Astrocyte (in vitro differentiated cells and primary cell): ENCODE results near the gene TAGLN2. TPM values are rescaled to one million over a fixed set of nuclear protein-coding genes. Genes with fewer than 3 reads are reported as not detected.

ENCODE experiments used
- DNase-seq: peaks from one replicate; pipeline ENCODE4 v3.0.0-alpha.2; 2010; ENCODE audit warnings: low read depth
- FAIRE-seq: peaks from 2 replicates; lab custom pipeline; 2011; peaks lifted over from hg19 to GRCh38; lab: Jason Lieb, UNC
- H2AFZ ChIP-seq: 2 replicates; pipeline ENCODE4 v1.6.0; 2012; ENCODE audit warnings: low read depth, low read length, inconsistent platforms
- H3K27ac ChIP-seq: 2 replicates; pipeline ENCODE4 v1.5.1; 2011; ENCODE audit warnings: low read depth, low read length, inconsistent platforms
- H3K27me3 ChIP-seq: 2 replicates; pipeline ENCODE4 v1.6.0; 2011; ENCODE audit warnings: low read length, inconsistent platforms; ENCODE audit not compliant: insufficient read depth
- H3K36me3 ChIP-seq: 2 replicates; pipeline ENCODE4 v1.5.1; 2011; ENCODE audit warnings: low read length, inconsistent platforms; ENCODE audit not compliant: insufficient read depth
- H3K4me1 ChIP-seq: 2 replicates; pipeline ENCODE4 v1.5.1; 2011; ENCODE audit warnings: low read length, inconsistent platforms; ENCODE audit not compliant: insufficient read depth
- H3K4me2 ChIP-seq: 2 replicates; pipeline ENCODE4 v1.6.0; 2012; ENCODE audit warnings: low read length, inconsistent platforms
- H3K4me3 ChIP-seq: 2 replicates; pipeline ENCODE4 v1.5.1; 2011; ENCODE audit warnings: low read depth, mild to moderate bottlenecking, low read length, inconsistent platforms; ENCODE audit not compliant: insufficient read depth
- H3K79me2 ChIP-seq: 2 replicates; pipeline ENCODE4 v1.6.0; 2012; ENCODE audit warnings: mild to moderate bottlenecking, low read length, inconsistent platforms; ENCODE audit not compliant: insufficient read depth
- H3K9ac ChIP-seq: 2 replicates; pipeline ENCODE4 v1.6.0; 2012; ENCODE audit warnings: mild to moderate bottlenecking, low read length, inconsistent platforms
- H3K9me3 ChIP-seq: 2 replicates; pipeline ENCODE4 v1.5.1; 2012; ENCODE audit warnings: low read depth, mild to moderate bottlenecking, low read length, inconsistent platforms; ENCODE audit not compliant: insufficient read depth
- H4K20me1 ChIP-seq: 2 replicates; pipeline ENCODE4 v1.6.0; 2012; ENCODE audit warnings: low read length, inconsistent platforms; ENCODE audit not compliant: insufficient read depth
- H3K27ac Mint-ChIP-seq: one replicate; pipeline ENCODE4 v1.8.0; 2021; ENCODE audit warnings: mild to moderate bottlenecking, mixed read lengths; ENCODE audit not compliant: unreplicated experiment
- H3K27me3 Mint-ChIP-seq: one replicate; pipeline ENCODE4 v1.8.0; 2021; ENCODE audit warnings: low read depth, mixed read lengths; ENCODE audit not compliant: unreplicated experiment
- H3K36me3 Mint-ChIP-seq: one replicate; pipeline ENCODE4 v1.8.0; 2021; ENCODE audit warnings: low read depth, mixed read lengths; ENCODE audit not compliant: unreplicated experiment
- H3K4me1 Mint-ChIP-seq: one replicate; pipeline ENCODE4 v1.8.0; 2021; ENCODE audit warnings: low read depth, mixed read lengths; ENCODE audit not compliant: unreplicated experiment
- H3K4me3 Mint-ChIP-seq: one replicate; pipeline ENCODE4 v1.8.0; 2021; ENCODE audit warnings: mild to moderate bottlenecking, moderate library complexity, mixed read lengths; ENCODE audit not compliant: unreplicated experiment
- H3K9me3 Mint-ChIP-seq: one replicate; pipeline ENCODE4 v1.8.0; 2021; ENCODE audit warnings: mild to moderate bottlenecking, mixed read lengths; ENCODE audit not compliant: unreplicated experiment
- EZH2 ChIP-seq: IDR thresholded peaks from 2 replicates; pipeline ENCODE4 v1.6.1; 2012; ENCODE audit warnings: mild to moderate bottlenecking, low read length, inconsistent platforms; ENCODE audit not compliant: insufficient read depth
- total RNA-seq: library from RNA; stranded (reverse); gene quantifications from 2 replicates; pipeline ENCODE4 v1.2.1, GENCODE V29; 2021
- TF ChIP-seq, protein P1 (sequence below): IDR thresholded peaks from 2 replicates; pipeline ENCODE4 v1.5.1; 2011; ENCODE audit warnings: low read depth, mild to moderate bottlenecking, inconsistent platforms, low read length, moderate library complexity; ENCODE audit not compliant: insufficient read depth

Gene TAGLN2
- total RNA-seq, 1 donor from 2014 or later: 688 TPM

DNA sequence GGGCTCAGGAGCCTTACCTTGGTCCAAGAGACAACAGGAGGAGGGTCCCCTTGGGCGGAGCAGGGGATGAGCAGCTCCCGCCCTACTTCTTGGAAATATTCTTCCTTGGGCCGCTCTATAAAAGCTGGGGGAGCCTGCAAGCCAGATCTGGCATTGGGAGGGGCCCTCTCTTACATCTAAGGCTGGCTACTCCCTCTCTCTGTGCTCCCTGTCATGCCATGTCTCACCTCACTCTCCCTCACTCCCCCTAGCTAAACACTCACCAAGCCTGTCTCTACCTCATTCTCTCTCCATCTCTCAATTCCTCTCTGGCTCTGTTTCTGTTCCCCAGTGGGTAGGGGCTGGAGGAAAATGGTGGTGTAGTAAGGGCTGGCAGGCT is 6.5 kb upstream of the TAGLN2 start:
- peaks cover 6% of the 10 kb centered on the region for H3K36me3 Mint-ChIP-seq
- Histone ChIP-seq H2AFZ (no peak overlapping the region), H3K4me3 (no peak overlapping the region), H3K4me2 (no peak overlapping the region), H3K36me3 (no peaks in the 10 kb centered on the region), H3K79me2 (no peaks in the 10 kb centered on the region), H3K9me3 (no peaks in the 10 kb centered on the region), H4K20me1 (no peaks in the 10 kb centered on the region), H3K9ac (no peak overlapping the region), H3K4me1 (no peaks in the 10 kb centered on the region), H3K27me3 (no peaks in the 10 kb centered on the region), H3K27ac (no peak overlapping the region)
- FAIRE-seq: no peak
- DNase-seq: no peak
- no peak overlapping the region for H3K27ac Mint-ChIP-seq
- H3K9me3 Mint-ChIP-seq: peaks cover 2% of the 10 kb centered on the region
- H3K4me3 Mint-ChIP-seq: no peak overlapping the region
- TF ChIP-seq, protein P1, sequence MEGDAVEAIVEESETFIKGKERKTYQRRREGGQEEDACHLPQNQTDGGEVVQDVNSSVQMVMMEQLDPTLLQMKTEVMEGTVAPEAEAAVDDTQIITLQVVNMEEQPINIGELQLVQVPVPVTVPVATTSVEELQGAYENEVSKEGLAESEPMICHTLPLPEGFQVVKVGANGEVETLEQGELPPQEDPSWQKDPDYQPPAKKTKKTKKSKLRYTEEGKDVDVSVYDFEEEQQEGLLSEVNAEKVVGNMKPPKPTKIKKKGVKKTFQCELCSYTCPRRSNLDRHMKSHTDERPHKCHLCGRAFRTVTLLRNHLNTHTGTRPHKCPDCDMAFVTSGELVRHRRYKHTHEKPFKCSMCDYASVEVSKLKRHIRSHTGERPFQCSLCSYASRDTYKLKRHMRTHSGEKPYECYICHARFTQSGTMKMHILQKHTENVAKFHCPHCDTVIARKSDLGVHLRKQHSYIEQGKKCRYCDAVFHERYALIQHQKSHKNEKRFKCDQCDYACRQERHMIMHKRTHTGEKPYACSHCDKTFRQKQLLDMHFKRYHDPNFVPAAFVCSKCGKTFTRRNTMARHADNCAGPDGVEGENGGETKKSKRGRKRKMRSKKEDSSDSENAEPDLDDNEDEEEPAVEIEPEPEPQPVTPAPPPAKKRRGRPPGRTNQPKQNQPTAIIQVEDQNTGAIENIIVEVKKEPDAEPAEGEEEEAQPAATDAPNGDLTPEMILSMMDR: no peak
- no peak for TF ChIP-seq EZH2
- peaks cover 36% of the 10 kb centered on the region for H3K27me3 Mint-ChIP-seq
- peaks cover 6% of the 10 kb centered on the region for H3K4me1 Mint-ChIP-seq

DNA sequence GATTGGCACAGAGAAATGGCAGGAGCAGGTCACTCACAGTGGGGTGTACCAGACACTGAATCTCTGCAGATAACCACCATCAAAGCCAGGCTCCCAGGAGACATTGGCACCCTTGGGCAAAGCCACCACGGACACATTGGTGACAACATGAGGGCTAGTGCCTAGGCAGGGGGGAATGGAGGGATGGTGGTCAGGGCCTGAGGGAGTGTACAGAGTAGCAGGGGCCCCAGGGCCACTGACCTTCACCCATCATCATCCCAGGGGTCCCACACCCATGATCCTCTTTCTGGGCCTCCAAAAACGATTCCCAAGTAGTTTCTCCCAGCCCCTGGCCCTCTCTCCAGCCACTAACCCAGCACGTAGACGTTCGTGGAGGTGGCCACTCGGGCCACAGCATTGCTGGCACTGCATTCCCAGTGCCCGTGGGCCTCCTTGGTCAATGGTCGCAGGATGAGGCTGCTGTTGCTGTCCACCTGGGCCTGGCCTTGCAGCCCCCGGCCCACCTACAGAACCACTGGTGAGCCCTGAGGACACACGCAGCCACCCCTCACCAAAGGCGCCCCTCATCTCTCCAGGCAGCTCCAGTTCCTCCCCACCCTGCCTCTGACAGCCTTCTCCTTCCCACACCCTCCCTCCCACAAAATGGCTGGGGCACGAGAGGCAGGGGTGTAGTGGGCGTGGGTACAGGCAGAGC is 5.9 kb upstream of the TAGLN2 start:
- H3K36me3 ChIP-seq: no peaks in the 10 kb centered on the region
- Mint-ChIP-seq H3K4me3 (no peak overlapping the region), H3K36me3 (peaks cover 6% of the 10 kb centered on the region), H3K27me3 (peaks cover 34% of the 10 kb centered on the region), H3K4me1 (peaks cover 9% of the 10 kb centered on the region), H3K27ac (no peak overlapping the region), H3K9me3 (peaks cover 2% of the 10 kb centered on the region)
- H3K9me3 ChIP-seq: no peaks in the 10 kb centered on the region
- no peaks in the 10 kb centered on the region for H3K27me3 ChIP-seq
- H3K4me1 ChIP-seq: no peaks in the 10 kb centered on the region
- H3K9ac ChIP-seq: no peak overlapping the region
- no peaks in the 10 kb centered on the region for H4K20me1 ChIP-seq
- H3K79me2 ChIP-seq: no peaks in the 10 kb centered on the region
- H3K27ac ChIP-seq: no peak overlapping the region
- TF ChIP-seq, protein P1: no peak
- TF ChIP-seq EZH2: no peak
- H2AFZ ChIP-seq: no peak overlapping the region
- no peak for FAIRE-seq
- no peak overlapping the region for H3K4me3 ChIP-seq
- no peak overlapping the region for H3K4me2 ChIP-seq
- DNase-seq: no peak

DNA sequence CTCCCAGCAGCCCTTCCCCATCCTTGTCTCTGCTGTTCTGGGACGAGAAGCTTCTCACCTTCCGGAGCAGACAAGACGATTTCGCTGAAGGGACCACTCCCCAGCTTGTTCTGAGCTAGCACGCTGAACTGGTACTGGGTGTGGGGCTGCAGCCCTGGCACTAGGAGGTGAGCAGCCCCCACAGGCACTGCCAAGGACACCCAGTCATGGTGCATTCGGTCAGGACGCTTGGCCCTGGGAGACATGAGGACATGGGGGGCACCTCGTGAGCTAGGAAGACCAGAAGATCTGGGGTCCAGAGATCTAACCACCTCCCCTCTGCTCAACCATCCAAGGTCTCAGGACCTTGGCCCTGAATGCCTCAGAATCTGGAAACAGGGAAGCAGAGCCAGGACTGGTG is 5.3 kb upstream of the TAGLN2 start:
- Histone ChIP-seq H3K4me2 (no peak overlapping the region), H3K27me3 (no peaks in the 10 kb centered on the region), H3K4me3 (no peak overlapping the region), H3K27ac (no peak overlapping the region), H2AFZ (no peak overlapping the region), H3K4me1 (no peaks in the 10 kb centered on the region), H3K9me3 (no peaks in the 10 kb centered on the region), H3K36me3 (no peaks in the 10 kb centered on the region), H3K9ac (no peak overlapping the region), H4K20me1 (no peaks in the 10 kb centered on the region), H3K79me2 (peaks cover 1% of the 10 kb centered on the region)
- H3K27ac Mint-ChIP-seq: no peak overlapping the region
- peaks cover 2% of the 10 kb centered on the region for H3K9me3 Mint-ChIP-seq
- FAIRE-seq (no peak), DNase-seq (no peak)
- H3K36me3 Mint-ChIP-seq: peaks cover 6% of the 10 kb centered on the region
- H3K4me1 Mint-ChIP-seq: peaks cover 10% of the 10 kb centered on the region
- H3K4me3 Mint-ChIP-seq: no peak overlapping the region
- no peak for TF ChIP-seq EZH2
- TF ChIP-seq, protein P1: no peak
- peaks cover 32% of the 10 kb centered on the region for H3K27me3 Mint-ChIP-seq
